Neuron (in vitro differentiated cells): ENCODE data around the gene ZDHHC1.
"Not testable (repeated sequence)": the region's sequence is repeated elsewhere in the genome, so short reads cannot be mapped to it uniquely, and the experiment has no call there.

Experiments used
- H2AFZ ChIP-seq: one replicate; pipeline ENCODE4 v1.6.1; 2013; ENCODE audit warnings: low read depth, mild to moderate bottlenecking, inconsistent platforms, low read length, moderate library complexity
- H3K27me3 ChIP-seq: one replicate; pipeline ENCODE4 v1.6.1; 2013; ENCODE audit warnings: low read length; ENCODE audit not compliant: insufficient read depth
- H3K36me3 ChIP-seq: one replicate; pipeline ENCODE4 v1.6.1; 2013; ENCODE audit warnings: low read length; ENCODE audit not compliant: insufficient read depth
- H3K4me1 ChIP-seq: one replicate; pipeline ENCODE4 v1.6.1; 2013; ENCODE audit warnings: low read length; ENCODE audit not compliant: insufficient read depth
- H3K4me3 ChIP-seq: 2 replicates; pipeline ENCODE4 v1.5.1; 2013; ENCODE audit warnings: mild to moderate bottlenecking, low read length, moderate library complexity
- H3K9me3 ChIP-seq: one replicate; pipeline ENCODE4 v1.6.1; 2013; ENCODE audit warnings: low read length

The ZDHHC1 gene

DNA sequence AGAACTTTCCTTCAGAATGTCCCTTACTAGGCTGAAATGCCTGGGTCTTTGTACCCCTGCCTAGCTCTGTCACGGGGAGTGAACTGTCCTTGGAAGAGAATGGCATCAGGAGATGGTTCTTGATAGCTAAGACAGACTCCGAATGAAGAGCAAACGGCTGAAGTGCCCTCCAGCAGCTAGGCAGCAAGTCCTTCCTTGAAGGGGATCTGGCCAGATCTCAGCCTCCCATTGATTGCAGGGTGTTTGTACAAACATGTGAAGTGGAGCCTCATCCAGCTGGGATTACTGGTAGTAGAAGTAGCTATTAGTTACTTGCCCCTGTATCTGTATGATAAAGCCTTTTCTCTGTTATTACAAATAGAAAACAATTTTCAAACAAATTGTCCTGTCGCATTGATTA lies 58.7 kb downstream of the ZDHHC1 start:
- no peaks in the 10 kb centered on the region for H3K4me1 ChIP-seq
- H3K4me3 ChIP-seq: no peak overlapping the region
- no peaks in the 10 kb centered on the region for H3K9me3 ChIP-seq
- no peaks in the 10 kb centered on the region for H3K36me3 ChIP-seq
- H2AFZ ChIP-seq: no peak overlapping the region
- H3K27me3 ChIP-seq: peaks cover 17% of the 10 kb centered on the region

- no peaks in the 10 kb centered on the region for H3K9me3 ChIP-seq
- no peak overlapping the region for H2AFZ ChIP-seq
- H3K27me3 ChIP-seq: peaks cover 17% of the 10 kb centered on the region
- H3K36me3 ChIP-seq: no peaks in the 10 kb centered on the region
- H3K4me1 ChIP-seq: no peaks in the 10 kb centered on the region
- H3K4me3 ChIP-seq: no peak overlapping the region
Observed at GRCh38 chr16:67356396-67356795, 59.9 kb downstream of the ZDHHC1 start.

- H3K27me3 ChIP-seq: peaks cover 11% of the 10 kb centered on the region
- H2AFZ ChIP-seq, H3K4me3 ChIP-seq, H3K36me3 ChIP-seq, H3K4me1 ChIP-seq, H3K9me3 ChIP-seq: not testable (repeated sequence)
Observed at GRCh38 chr16:67352463-67352862, 63.8 kb downstream of the ZDHHC1 start.

DNA sequence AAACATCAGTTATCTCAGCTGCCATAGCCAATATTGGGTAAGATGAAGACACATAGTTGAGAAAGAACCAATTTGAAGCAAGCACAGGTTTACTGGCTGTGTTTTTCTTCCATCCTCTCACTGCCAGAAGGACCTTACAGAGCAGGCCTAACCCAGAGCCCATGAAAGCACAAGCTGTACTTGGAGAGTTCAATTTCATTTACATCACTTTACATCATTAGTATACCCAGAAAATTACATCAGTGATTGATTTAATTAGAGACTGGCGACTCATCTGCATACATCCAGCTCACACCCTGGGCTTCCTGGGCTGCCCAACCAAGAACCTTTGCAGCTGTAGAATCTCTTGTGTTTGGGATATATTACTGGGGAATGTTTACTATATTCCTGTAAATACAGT lies 66.0 kb downstream of the ZDHHC1 start:
- Histone ChIP-seq H2AFZ (no peak overlapping the region), H3K4me1 (no peaks in the 10 kb centered on the region), H3K36me3 (no peaks in the 10 kb centered on the region), H3K9me3 (no peaks in the 10 kb centered on the region), H3K4me3 (no peak overlapping the region), H3K27me3 (peaks cover 22% of the 10 kb centered on the region)

DNA sequence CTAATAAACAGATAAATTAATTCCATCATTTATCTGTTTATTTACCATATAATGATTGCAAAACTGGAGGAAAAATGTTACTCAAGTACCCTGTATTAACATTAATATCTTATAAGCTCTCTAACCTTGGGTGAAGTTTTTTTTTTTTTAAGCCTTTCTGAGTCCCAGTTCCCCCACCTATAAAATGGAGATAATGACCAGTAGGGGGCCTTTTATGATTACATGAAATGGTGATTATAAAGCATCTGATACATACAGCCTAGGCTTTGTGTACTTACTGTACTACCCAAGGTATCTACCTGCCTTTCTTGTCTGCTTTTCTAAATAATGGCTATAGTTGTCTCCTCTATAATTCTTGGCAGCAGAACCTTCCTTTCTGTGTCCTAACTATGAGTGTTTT lies 67.1 kb downstream of the ZDHHC1 start:
- Histone ChIP-seq H2AFZ (no peak overlapping the region), H3K36me3 (no peaks in the 10 kb centered on the region), H3K9me3 (no peaks in the 10 kb centered on the region), H3K4me1 (no peaks in the 10 kb centered on the region), H3K27me3 (peaks cover 22% of the 10 kb centered on the region), H3K4me3 (no peak overlapping the region)

DNA sequence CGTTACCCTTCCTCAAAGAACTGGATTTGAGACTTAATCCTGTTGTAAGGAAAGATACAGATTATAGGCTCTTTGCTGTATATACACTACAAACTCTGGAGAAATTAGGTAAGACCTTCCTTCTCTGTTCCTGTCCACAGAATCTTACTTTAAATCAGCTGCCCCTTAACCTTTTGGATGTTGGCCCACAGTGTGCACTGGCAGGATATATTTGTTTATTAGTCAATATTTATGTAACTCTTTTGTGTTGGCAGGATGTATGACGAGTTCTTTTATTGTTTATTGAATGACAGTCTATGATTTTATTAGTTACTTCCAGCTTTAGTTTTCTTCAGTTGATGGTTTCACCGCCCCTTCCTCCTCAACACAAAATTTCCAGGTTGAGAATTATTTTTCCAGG lies 69.9 kb downstream of the ZDHHC1 start:
- no peak overlapping the region for H2AFZ ChIP-seq
- H3K4me3 ChIP-seq: no peak overlapping the region
- peaks cover 17% of the 10 kb centered on the region for H3K27me3 ChIP-seq
- no peaks in the 10 kb centered on the region for H3K9me3 ChIP-seq
- no peaks in the 10 kb centered on the region for H3K36me3 ChIP-seq
- H3K4me1 ChIP-seq: no peaks in the 10 kb centered on the region

DNA sequence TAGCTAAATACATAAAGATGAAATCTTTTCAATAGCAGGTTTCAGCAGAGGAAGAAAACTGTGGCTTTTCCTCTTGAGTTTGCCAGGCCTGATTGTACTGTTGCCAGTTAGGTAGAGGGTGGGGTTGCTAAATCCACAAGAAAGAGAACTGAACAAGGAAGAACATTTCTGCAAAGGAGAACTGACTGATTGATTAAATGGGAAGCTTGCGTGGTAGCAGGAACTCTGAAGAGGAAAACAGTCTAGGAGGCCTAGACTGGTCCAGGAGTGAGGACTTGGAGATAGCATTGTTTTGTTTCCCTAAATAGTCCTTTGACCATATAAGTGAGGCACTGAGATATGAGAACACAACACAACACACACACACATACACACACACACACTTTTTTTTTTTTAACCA lies 70.9 kb downstream of the ZDHHC1 start:
- no peak overlapping the region for H2AFZ ChIP-seq
- no peaks in the 10 kb centered on the region for H3K9me3 ChIP-seq
- no peak overlapping the region for H3K4me3 ChIP-seq
- H3K27me3 ChIP-seq: peaks cover 17% of the 10 kb centered on the region
- no peaks in the 10 kb centered on the region for H3K36me3 ChIP-seq
- H3K4me1 ChIP-seq: no peaks in the 10 kb centered on the region
